KMS-11 (cell line): Measurements from ENCODE around the gene TOP3A.
A peak's percentile ranks its signal among the peaks of the same experiment; 100 is the strongest.

Source experiments
- H2AFZ ChIP-seq: fragments of 200-600 bp; sonication (generic); 2 replicates; pipeline ENCODE4 v1.6.1; 2016; ENCODE audit warnings: antibody characterized with exemption, mixed run types, low read depth
- H3K27ac ChIP-seq: fragments of 200-600 bp; sonication (generic); 2 replicates; pipeline ENCODE4 v1.6.1; 2016; ENCODE audit warnings: mild to moderate bottlenecking, mixed run types
- H3K27me3 ChIP-seq: fragments of 200-600 bp; sonication (generic); 2 replicates; pipeline ENCODE4 v1.6.1; 2017; ENCODE audit warnings: mild to moderate bottlenecking, low read depth, mixed run types, moderate library complexity; ENCODE audit not compliant: insufficient read depth
- H3K36me3 ChIP-seq: fragments of 200-600 bp; sonication (generic); 2 replicates; pipeline ENCODE4 v1.6.1; 2017; ENCODE audit warnings: mild to moderate bottlenecking, mixed run types; ENCODE audit not compliant: insufficient read depth
- H3K4me1 ChIP-seq: fragments of 200-600 bp; sonication (generic); 2 replicates; pipeline ENCODE4 v1.6.1; 2016; ENCODE audit warnings: mild to moderate bottlenecking, low read depth, mixed run types; ENCODE audit not compliant: poor library complexity, severe bottlenecking
- H3K4me2 ChIP-seq: fragments of 200-600 bp; sonication (generic); 2 replicates; pipeline ENCODE4 v1.7.0; 2016; ENCODE audit warnings: mild to moderate bottlenecking, mixed run types
- H3K4me3 ChIP-seq: fragments of 200-600 bp; sonication (generic); IDR thresholded peaks from 2 replicates; pipeline ENCODE4 v1.6.1; 2017; ENCODE audit warnings: low read depth, low read length, mixed read lengths; ENCODE audit not compliant: insufficient read depth
- H3K79me2 ChIP-seq: fragments of 200-600 bp; sonication (generic); 2 replicates; pipeline ENCODE4 v1.6.1; 2016; ENCODE audit warnings: low read depth, mixed run types; ENCODE audit not compliant: insufficient read depth
- H3K9ac ChIP-seq: fragments of 200-600 bp; sonication (generic); 2 replicates; pipeline ENCODE4 v1.6.1; 2016; ENCODE audit warnings: mild to moderate bottlenecking, mixed run types
- H4K20me1 ChIP-seq: fragments of 200-600 bp; sonication (generic); 2 replicates; pipeline ENCODE4 v1.6.1; 2016; ENCODE audit warnings: mild to moderate bottlenecking, mixed run types; ENCODE audit not compliant: insufficient read depth
- CTCF ChIP-seq: fragments of 200-600 bp; sonication (generic); conservative IDR thresholded peaks from 2 replicates; pipeline ENCODE4 v1.6.1; 2017; ENCODE audit warnings: low read depth, mild to moderate bottlenecking, antibody characterized with exemption, low read length, moderate library complexity, mixed read lengths

The TOP3A gene

GRCh38 chr17:18229254-18229653, 85.5 kb downstream of the TOP3A start:
- no peak overlapping the region for H2AFZ ChIP-seq
- no peak overlapping the region for H3K9ac ChIP-seq
- no peaks in the 10 kb centered on the region for H4K20me1 ChIP-seq
- no peak overlapping the region for H3K27ac ChIP-seq
- no peak overlapping the region for H3K4me2 ChIP-seq
- no peaks in the 10 kb centered on the region for H3K27me3 ChIP-seq
- no peak for TF ChIP-seq CTCF
- no peaks in the 10 kb centered on the region for H3K36me3 ChIP-seq
- H3K4me1 ChIP-seq: no peaks in the 10 kb centered on the region
- no peak overlapping the region for H3K4me3 ChIP-seq
- no peaks in the 10 kb centered on the region for H3K79me2 ChIP-seq

- H3K27ac ChIP-seq: no peak overlapping the region
- H3K4me1 ChIP-seq: no peaks in the 10 kb centered on the region
- no peaks in the 10 kb centered on the region for H4K20me1 ChIP-seq
- no peaks in the 10 kb centered on the region for H3K36me3 ChIP-seq
- H3K4me3 ChIP-seq: no peak overlapping the region
- H3K27me3 ChIP-seq: no peaks in the 10 kb centered on the region
- no peak overlapping the region for H2AFZ ChIP-seq
- H3K9ac ChIP-seq: no peak overlapping the region
- H3K79me2 ChIP-seq: no peaks in the 10 kb centered on the region
- H3K4me2 ChIP-seq: no peak overlapping the region
- TF ChIP-seq CTCF: no peak
Observed at GRCh38 chr17:18228176-18228682, 86.6 kb downstream of the TOP3A start.

GRCh38 chr17:18227635-18228034, 87.2 kb downstream of the TOP3A start:
- Histone ChIP-seq H3K27ac (no peak overlapping the region), H3K4me3 (no peak overlapping the region), H3K9ac (no peak overlapping the region), H3K4me1 (no peaks in the 10 kb centered on the region), H3K36me3 (no peaks in the 10 kb centered on the region), H3K27me3 (no peaks in the 10 kb centered on the region), H2AFZ (no peak overlapping the region), H4K20me1 (no peaks in the 10 kb centered on the region), H3K4me2 (no peak overlapping the region), H3K79me2 (no peaks in the 10 kb centered on the region)
- TF ChIP-seq CTCF: no peak

- H3K4me2 ChIP-seq: peak overlapping the region; percentile 82
- H3K36me3 ChIP-seq: no peaks in the 10 kb centered on the region
- TF ChIP-seq CTCF: no peak
- no peak overlapping the region for H3K27ac ChIP-seq
- H3K4me1 ChIP-seq: no peaks in the 10 kb centered on the region
- no peak overlapping the region; the same call in 1 of the 2 replicates for H3K9ac ChIP-seq
- no peak overlapping the region; the same call in 1 of the 2 replicates for H2AFZ ChIP-seq
- no peaks in the 10 kb centered on the region for H3K79me2 ChIP-seq
- H4K20me1 ChIP-seq: no peaks in the 10 kb centered on the region
- H3K4me3 ChIP-seq: no peak overlapping the region
- H3K27me3 ChIP-seq: no peaks in the 10 kb centered on the region
Observed at GRCh38 chr17:18226284-18226945, 88.4 kb downstream of the TOP3A start.
